Activated CD4-positive, alpha-beta T cell treated with anti-CD3 and anti-CD28 coated beads, Interleukin-2, amount 50 U/mL, for 48 hours (primary cell): Measurements from ENCODE around the gene HMCN2.
A peak's percentile ranks its signal among the peaks of the same experiment; 100 is the strongest.

ENCODE experiments used
- DNase-seq, 2 experiments: peaks; one replicate each; pipeline ENCODE4 v3.0.0-alpha.2; 2020

Gene HMCN2, protein sequence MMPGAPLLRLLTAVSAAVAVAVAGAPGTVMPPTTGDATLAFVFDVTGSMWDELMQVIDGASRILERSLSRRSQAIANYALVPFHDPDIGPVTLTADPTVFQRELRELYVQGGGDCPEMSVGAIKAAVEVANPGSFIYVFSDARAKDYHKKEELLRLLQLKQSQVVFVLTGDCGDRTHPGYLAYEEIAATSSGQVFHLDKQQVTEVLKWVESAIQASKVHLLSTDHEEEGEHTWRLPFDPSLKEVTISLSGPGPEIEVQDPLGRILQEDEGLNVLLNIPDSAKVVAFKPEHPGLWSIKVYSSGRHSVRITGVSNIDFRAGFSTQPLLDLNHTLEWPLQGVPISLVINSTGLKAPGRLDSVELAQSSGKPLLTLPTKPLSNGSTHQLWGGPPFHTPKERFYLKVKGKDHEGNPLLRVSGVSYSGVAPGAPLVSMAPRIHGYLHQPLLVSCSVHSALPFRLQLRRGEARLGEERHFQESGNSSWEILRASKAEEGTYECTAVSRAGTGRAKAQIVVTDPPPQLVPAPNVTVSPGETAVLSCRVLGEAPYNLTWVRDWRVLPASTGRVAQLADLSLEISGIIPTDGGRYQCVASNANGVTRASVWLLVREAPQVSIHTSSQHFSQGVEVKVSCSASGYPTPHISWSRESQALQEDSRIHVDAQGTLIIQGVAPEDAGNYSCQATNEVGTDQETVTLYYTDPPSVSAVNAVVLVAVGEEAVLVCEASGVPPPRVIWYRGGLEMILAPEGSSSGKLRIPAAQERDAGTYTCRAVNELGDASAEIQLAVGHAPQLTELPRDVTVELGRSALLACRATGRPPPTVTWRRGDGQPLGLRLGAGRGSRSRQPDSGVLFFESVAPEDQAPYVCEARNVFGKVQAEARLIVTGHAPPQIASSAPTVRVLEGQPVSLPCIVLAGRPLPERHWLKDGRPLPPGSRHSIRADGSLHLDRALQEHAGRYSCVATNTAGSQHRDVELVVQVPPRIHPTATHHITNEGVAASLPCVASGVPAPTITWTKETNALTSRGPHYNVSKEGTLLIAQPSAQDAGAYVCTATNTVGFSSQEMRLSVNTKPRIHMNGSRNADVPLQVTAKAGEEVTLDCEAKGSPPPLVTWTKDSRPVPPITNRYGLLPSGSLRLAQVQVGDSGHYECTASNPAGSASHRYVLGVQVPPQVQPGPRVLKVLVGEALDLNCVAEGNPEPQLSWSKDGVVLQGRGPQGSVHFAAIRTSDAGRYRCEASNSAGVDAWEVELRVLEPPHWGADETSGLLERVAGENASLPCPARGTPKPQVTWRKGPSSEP (N-terminal part only)

DNA sequence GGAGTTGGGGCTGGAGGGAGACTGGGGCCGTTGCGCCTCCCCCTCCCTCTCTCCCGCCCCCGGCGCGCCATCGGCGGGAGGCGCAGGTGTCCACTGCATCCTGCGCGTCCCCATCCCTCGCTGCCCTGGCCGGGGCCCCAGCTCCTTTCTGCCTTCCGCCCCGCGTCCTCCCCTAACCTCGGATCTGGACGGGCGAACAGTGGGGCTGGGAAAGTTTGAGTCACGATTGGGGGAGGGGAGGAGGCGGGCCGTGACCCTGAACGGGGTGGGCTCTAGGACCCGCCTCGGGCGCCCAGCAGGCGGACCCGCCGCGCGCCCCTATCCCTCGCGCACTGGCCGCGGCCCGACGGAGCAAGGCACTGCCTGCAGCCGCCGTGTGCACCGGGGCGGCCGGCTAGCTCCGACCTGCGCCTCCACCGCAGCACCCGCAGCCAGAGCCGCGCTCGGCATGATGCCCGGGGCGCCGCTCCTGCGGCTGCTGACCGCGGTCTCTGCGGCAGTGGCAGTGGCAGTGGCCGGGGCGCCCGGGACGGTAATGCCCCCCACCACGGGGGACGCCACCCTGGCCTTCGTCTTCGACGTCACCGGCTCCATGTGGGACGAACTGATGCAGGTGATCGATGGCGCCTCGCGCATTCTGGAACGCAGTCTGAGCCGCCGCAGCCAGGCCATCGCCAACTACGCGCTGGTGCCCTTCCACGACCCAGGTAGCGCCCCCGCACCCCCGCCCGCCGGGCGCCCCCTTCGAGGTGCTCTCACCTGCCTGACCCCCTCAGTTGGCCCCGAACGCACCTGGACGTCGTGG is at the start of gene HMCN2:
Gene HMCN2, plus strand, starts transcription at position 330 of the 805 bp plus-strand sequence. Its CDS starts 119 bp downstream, at position 449.
- DNase-seq, result no peak

DNA sequence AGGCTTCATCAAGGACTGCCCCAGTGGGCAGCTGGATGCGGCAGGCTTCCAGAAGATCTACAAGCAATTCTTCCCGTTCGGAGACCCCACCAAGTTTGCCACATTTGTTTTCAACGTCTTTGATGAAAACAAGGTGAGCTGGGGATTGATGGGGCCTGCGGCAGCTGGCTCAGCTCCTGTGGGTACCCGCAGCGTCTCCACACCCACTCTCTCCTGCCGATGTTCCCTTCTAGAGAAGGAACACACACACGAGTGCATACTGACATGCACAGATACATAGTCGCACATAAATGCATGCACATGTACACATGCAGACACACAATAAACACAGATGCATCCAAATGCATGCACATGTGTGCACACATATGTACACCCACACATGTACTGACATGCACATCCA is 47.7 kb upstream of the HMCN2 start:
- DNase-seq, result no peak

DNA sequence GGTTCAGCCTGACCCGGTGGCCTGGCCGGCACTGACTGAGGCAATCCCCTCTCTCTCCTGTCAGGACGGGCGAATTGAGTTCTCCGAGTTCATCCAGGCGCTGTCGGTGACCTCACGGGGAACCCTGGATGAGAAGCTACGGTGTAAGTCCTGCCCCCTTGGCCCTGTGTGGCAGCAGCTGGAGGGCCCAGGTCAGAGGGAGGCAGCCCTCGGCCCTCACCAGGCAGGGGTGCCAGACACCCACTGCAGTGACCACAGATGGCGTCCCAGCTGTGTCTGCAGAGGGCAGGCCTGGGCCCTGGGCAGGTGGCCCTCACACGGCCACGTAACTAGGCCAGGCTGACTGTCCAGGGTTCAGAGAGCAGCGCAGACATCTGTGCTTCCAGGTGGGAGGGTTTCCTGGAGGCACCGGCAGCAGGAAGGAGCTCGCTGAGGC is 45.9 kb upstream of the HMCN2 start:
- DNase-seq, result no peak

DNA sequence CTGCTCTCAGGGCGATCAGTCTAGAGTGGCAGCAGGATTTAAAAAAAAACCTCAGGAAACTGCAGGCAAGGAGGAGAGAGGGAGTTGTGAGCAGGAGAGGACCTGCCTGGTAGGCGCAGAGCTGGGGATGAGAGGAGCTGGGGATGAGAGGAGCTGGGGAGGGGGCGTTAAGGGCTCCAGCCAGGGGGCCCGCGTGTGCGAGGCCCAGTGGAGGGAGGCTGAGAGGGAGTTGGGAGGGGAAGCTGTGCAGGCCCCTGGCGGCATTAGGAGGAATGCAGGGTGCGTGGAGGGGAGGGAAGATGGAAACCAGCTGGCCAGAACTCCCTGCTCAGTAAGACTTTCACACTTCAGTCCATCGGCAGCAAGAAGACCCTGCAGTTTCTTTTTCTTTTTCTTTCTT is 45.2 kb upstream of the HMCN2 start:
- no peak for DNase-seq

DNA sequence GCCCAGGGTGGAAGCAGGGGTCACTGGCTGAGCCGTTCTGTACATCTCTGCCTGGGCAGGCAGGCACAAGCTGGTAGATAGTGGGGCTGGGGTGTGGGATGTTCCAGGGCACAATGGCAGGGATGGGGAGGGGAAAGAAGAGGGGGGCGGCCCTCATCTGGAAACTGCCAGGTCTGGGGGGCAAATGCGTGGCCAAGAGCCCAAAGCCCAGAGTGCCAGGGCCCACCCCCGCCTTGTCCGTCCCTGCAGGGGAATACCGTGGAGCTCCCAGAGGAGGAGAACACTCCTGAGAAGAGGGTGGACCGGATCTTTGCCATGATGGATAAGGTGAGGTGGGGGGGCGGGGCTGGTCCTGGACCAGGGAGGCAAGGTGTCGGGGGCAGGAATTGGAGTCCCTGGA is 42.7 kb upstream of the HMCN2 start:
- no peak for DNase-seq

DNA sequence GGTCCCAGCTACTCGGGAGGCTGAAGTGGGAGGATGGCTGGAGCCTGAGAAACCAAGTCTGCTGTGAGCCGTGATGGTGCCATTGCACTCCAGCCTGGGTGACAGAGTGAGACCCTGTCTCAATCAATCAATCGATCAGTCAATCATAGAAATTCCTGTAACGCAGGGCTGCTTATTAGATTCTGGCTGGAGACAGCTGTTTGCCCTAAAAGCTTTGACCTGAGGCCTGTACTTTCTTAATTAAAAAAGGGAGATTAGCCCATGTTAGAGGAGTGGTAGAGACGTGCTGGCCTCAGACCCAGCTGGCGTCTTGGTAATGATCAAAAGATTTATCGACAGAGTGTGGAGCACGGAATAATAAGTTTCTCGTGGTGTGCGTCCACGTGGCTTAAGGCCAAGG is 40.5 kb upstream of the HMCN2 start:
- no peak for DNase-seq

DNA sequence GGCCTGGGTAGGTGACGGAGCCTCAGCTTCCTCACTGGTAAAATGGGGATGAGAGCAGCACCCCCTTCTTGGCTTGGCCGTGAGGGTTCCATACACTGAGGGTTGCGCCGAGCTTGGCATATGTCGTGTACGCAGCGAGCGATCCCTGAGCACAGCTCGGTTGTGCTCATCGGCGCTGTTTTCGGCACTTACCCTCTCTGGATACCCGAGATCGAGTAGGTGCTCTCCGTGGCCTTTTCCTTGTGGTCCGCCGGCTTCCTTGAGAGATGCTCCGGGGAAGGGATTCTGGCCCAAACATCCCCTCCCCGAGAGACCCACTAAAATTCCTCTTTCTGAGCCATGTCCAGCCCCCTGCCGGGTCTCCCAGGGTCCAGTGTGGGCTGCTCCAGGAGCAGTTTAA is 40.0 kb upstream of the HMCN2 start:
- DNase-seq, result no peak

DNA sequence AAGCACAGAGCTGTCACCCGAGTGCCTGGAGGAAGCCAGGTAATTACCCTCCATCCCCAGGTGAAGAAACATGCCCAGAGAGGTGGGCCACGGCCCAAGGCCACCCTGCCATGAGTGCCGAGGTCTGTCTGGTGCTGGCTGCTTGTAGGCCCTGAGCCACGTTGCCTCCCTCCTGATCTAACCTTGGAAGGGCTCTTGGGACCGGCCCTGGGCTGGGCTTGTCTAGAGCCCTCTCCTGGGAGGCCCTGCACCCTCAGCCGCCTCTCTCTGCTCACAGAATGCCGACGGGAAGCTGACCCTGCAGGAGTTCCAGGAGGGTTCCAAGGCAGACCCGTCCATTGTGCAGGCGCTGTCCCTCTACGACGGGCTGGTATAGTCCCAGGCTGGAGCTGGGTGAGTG is 39.4 kb upstream of the HMCN2 start:
- no peak for DNase-seq

DNA sequence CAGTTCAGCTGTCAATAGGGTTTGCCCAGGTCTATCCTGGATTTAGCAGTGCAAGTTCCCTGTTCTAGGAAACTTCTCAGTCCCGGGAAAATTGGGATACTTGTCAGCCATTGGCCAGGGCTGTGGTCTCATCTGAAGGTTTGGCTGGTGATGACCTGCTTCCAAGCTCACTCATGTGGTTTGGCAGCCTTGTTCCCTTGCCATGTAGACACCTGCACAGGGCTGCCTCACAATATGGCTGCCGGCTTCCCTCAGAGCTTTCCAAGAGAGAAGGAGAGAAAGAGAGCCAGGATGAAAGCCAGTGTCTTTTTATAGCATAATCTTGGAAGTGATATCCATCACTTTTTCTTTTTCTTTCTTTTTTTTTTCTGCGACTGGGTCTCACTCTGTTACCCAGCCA is 37.7 kb upstream of the HMCN2 start:
- no peak for DNase-seq

DNA sequence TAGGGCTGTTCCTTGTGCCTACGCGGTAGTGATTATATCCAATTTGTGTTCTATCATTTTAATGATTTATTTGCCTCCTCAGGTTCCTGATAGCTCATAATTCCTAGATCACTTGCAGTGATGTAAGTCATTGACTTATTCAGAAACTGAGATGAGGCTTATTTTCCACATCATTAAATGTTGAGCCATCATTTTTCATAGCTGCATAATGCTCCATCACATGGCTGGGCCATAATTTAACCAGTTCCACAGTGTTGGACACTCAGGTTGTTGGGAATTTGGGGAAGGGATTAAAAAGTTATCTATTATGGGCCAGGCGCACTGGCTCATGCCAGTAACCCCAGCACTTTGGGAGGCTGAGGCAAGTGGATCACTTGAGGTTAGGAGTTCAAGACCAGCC is 35.8 kb upstream of the HMCN2 start:
- no peak for DNase-seq

DNA sequence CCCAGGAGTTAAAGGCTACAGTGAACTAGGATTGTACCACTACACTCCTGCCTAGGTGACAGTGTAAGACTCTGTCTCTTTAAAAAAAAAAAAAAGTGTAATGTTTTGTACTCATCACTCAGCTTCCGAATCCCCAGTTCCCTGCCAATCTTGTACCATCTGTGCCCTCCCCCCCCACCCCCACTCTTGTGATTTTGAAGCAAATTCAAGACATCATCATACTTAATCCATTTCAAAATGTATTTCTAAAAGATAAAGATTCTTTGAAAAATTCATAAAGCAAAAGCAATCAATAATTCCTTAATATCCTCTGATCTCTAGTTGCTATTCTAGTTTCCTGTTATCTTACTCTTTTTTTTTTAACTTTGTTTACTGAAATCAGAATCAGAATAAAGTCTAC is 34.9 kb upstream of the HMCN2 start:
- DNase-seq, result no peak

DNA sequence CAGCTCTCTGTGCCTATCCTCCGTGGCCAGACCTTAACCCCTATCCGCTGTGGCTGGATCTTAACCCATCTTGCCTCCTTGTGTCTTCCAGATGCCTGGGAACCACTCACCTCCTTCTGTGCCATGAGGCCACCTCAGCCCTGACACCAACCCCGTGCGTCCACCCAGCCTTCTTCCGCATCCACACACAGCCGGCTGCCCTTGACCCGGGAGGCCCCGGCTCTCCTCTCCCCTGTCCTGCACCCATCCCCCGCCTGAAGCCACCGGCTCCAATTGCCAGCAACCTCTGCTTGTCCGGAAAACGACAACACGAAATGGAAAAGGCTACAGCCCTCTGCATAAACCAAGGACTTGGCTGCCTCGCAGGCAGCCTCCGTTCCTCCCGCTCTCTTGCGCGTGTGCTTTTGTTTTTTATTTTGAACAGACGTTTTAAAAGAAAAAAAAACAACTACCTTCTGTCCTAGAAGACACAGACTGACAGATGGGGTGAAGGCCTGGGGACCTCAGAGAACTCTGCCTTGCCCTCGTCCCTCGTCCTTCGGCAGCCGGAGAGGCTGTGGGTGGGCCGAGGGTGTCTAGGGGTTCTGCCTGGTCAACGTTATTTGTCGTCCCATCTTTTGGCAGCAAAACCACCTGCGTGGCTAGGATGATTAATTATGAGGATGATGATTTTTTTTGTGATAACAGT is 32.5 kb upstream of the HMCN2 start:
- DNase-seq, result no peak

DNA sequence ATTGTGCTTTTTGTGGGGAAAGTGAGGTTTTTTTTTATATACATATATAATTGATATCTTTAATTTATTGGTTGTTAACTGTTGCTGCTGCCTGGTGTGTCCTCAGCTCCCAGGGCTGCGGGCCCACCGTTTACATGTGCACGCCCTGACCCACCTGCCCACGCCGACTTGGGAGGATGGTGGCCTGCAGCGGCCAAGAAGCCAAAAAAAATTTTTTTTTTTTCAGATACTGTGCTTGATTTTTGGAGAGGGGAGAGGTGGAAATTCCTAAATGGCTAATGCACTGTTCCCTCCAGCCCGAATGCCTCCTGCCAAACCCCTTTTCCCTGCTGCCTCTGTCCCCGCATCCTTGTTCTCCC is 32.0 kb upstream of the HMCN2 start:
- no peak for DNase-seq

DNA sequence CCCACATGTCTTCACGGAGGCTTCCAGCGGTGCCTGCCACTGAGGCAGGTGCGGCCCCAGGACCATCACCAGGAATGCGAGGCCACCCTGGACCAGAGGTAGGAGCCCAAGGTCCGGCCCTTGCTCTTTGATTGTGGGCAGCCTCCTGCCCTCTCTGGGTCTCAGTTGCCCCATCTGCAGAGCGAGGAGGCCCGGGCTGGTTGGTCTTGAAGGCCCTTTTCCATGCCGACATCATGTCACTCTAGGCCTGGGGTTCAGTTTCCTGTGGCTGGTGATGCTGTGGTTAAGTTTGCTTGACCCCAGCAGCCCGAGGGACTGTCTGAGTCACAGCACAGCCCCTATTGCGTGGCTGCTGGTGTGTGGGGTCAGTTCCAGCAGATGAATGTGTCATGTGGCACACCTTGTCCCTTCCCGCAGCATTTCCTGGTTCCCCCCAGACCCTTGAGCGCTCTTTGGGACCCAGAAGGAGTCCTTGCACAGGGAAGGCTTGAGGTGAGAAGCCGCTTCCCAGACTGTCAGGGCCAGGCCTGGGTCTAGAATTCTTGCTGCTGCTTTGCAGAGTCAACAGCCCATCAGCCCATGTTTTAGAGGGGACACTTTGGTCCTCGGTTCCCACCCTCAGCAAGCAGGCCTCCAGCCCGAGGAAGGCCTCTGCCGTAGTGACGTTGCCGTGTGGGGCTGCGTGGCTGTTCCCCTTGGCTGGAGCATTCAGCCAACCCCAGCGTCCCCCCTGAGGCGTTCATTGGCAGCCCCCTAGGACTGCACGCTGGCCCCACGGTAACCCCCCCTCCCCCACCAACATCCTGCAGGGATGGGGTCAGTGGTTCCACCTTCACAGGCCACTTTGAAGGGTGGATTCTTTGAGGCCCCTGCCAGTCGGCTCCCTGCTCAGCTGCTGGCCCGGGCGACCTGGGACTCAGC is 31.0 kb upstream of the HMCN2 start:
- no peak for DNase-seq

DNA sequence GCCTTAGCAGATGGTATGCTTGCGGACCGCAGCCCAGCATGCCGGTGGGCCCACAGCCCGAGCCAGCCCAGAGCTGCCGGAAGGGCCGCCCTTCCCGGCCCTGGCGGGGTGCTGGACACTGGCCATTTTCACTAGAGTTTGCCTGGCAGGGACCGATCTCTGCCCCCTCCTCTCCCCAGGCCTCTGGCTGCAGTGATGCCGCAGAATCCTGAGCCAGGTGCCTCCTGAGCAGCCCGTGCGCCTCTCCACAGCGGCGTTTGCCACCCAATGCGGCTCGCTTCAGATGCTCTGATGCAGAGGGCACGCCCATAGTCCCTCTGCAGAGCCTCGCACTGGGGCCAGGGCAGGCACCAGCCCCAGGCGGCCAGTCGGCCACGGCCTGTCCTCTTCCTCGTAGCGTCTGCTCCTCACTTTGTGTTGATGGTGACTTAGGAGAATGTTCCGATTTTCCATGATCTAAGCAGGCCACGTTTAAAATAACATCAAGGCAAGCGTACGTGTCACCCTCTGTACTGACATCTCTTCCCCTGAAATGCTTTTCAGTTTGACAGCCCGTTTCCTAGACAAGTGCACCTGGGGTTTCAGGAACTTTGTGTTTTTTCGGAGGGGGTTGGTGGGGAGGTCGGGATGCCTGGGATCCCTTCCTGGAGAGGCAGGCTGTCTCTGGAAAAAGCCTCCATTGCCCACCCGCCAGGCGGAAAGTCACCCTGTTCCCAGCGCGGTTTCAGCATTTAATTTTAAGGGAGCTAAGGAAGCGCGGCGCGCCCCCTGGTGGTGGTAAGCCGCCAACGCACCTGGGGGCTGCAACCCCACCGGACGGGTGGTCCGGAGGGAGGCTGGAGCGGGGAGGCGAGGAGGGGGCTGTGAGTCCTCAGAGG is 29.8 kb upstream of the HMCN2 start:
- DNase-seq, result peak; percentile 68 to 75

DNA sequence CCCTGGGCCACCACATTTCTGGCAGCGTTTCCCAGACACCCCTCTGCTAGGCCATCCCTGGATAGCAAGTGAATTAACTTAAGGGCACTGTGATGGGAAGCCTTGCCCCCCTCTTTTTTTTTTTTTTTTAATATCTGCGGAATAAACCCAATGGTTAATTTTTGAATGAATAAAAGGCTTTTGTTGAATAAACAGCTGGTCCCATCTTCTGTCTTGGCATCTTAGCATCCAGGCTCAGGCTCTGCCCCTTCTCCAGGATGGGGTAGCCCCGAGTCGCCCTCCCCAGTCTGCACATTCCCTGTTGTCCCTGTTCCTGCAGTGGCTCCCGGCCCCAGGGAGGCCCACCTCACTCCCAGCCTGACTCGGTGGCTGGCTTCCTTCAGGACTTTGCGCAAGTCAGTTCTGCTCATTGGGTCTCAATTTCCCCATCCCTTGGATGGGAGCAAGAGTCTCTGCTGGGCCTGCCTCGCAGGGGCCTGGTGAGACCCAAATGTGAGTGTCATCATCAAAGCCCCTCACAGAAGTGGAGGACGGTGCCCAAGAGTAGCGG is 29.0 kb upstream of the HMCN2 start:
- no peak for DNase-seq

DNA sequence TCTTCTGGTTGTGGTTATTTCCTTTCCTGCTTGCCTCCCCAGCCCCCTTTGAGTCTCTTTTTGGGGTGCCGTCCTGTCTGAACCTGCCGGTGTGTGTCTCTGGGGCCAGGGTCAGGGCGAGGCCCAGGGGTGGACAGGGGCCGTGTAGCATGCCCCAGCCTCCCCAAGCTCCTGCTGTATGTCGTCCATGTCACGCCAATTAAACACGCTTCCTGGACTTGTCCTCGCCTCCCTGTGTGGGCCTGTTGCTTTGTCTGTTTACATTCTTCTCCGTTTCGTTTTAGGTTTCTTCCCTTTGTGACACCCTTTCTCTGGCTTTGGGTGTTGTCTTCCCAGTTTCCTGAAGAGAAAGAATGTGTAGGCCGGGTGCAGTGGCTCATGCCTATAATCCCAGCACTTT is 28.5 kb upstream of the HMCN2 start:
- no peak for DNase-seq

DNA sequence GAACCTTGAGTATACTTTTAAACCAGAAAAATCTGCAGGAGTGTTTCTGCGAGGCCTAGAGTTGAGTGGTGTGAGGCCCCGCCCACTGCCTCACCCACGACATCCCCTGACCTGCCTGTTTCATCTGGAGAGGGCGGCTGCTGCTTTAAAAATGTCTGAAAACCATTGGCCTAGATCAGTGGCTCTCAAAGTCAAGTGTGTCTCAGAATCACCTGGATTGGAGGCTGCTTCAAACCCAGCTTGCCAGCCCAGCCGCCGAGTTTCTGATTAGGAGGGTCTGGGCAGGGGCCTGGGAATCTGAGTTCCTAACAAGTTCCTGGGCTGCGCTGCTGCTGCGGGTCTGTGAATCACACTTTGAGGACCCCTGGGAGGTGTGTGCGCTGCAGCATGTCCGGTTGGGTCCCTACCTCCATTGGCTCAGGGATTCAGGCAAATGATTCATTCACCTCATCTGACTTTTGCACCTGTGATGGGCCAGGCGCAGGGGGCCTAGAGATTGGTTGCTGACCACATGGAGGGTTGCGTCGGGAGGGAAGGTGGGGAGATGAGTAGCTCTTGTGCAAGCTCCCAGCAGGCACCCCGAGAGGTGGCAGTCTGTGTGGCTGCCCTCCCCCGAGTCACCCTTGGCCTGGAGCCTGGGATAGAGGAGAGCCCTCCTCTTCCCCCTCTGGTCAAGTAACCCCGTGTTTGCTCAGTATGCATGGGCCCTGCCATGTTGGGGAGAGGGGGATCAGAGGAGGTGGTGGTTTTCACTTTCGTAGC is 27.6 kb upstream of the HMCN2 start:
- DNase-seq, result no peak

DNA sequence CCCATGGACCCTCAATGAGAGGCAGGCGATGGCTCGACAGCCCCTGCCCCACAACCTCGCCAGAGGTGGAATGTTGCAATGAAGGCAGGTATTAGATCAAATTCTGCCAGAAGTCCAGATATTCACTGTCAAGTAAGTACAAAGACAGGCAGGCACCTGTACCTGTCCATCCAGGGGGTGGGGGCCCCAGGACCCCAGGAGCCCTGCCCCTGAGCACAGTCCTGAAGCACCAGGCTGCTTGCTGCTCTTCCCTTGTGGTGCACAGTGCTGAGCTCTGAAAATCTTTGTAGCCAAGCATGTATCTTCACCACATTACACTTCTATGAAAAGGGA is 26.2 kb upstream of the HMCN2 start:
- DNase-seq, result no peak
